Mesenchymal stem cell (in vitro differentiated cells and primary cell): ENCODE measurements around the gene HNF1B.

Source experiments
- DNase-seq: peaks from one replicate; pipeline ENCODE4 v3.0.0-alpha.2; 2013
- H2AFZ ChIP-seq: one replicate; pipeline ENCODE4 v1.6.1; 2013; ENCODE audit warnings: low read depth, mild to moderate bottlenecking, control low read depth, inconsistent platforms, low read length, moderate library complexity
- H2AK5ac ChIP-seq: 2 replicates; pipeline ENCODE4 v1.6.1; 2013; ENCODE audit warnings: low read length, moderate library complexity, mild to moderate bottlenecking, inconsistent platforms; ENCODE audit not compliant: severe bottlenecking
- H2BK120ac ChIP-seq: one replicate; pipeline ENCODE4 v1.6.1; 2013; ENCODE audit warnings: low read depth, mild to moderate bottlenecking, inconsistent platforms, low read length, moderate library complexity
- H2BK12ac ChIP-seq, 2 experiments: one replicate each; pipeline ENCODE4 v1.6.1; 2013; ENCODE audit warnings: inconsistent platforms in 2 of 2, low read length in 2 of 2, mild to moderate bottlenecking in 2 of 2, moderate library complexity in 2 of 2, control low read depth in 1 of 2
- H2BK15ac ChIP-seq: one replicate; pipeline ENCODE4 v1.6.1; 2013; ENCODE audit warnings: mild to moderate bottlenecking, low read depth, inconsistent platforms; ENCODE audit not compliant: poor library complexity, severe bottlenecking
- H2BK5ac ChIP-seq: 2 replicates; pipeline ENCODE4 v1.6.1; 2013; ENCODE audit warnings: low read depth, mild to moderate bottlenecking, low read length, control low read depth, inconsistent platforms; ENCODE audit not compliant: poor library complexity, severe bottlenecking
- H3K14ac ChIP-seq, 2 experiments: one replicate each; pipeline ENCODE4 v1.6.1; 2013; ENCODE audit warnings: inconsistent platforms in 2 of 2, low read length in 2 of 2, control low read depth in 1 of 2, mild to moderate bottlenecking in 1 of 2, moderate library complexity in 1 of 2
- H3K18ac ChIP-seq, 2 experiments: one replicate each; pipeline ENCODE4 v1.6.1; 2013; ENCODE audit warnings: inconsistent platforms in 2 of 2, low read length in 2 of 2, control low read depth in 1 of 2, low read depth in 1 of 2, mild to moderate bottlenecking in 1 of 2
- H3K23ac ChIP-seq, 2 experiments: one replicate each; pipeline ENCODE4 v1.6.1; 2013; ENCODE audit warnings: inconsistent platforms in 2 of 2, low read length in 2 of 2, mild to moderate bottlenecking in 2 of 2, moderate library complexity in 2 of 2, control low read depth in 1 of 2
- H3K27ac ChIP-seq: 2 replicates; pipeline ENCODE4 v1.5.1; 2013; ENCODE audit warnings: mild to moderate bottlenecking, moderate library complexity, low read length, control low read depth, inconsistent platforms; ENCODE audit not compliant: poor library complexity, severe bottlenecking
- H3K27me3 ChIP-seq, 2 experiments: 2 replicates each; pipeline versions ENCODE4 v1.6.1 to v1.7.0; 2013; ENCODE audit warnings: low read length in 2 of 2, mild to moderate bottlenecking in 2 of 2, moderate library complexity in 2 of 2, control low read depth in 1 of 2, inconsistent platforms in 1 of 2; ENCODE audit not compliant: control insufficient read depth in 1 of 2, insufficient read depth in 1 of 2
- H3K36me3 ChIP-seq, 2 experiments: 2 replicates each; pipeline versions ENCODE4 v1.6.1 to v1.7.0; 2013; ENCODE audit warnings: low read length in 2 of 2, control low read depth in 1 of 2, inconsistent platforms in 1 of 2, low read depth in 1 of 2, mild to moderate bottlenecking in 1 of 2; ENCODE audit not compliant: insufficient read depth in 2 of 2, control insufficient read depth in 1 of 2
- H3K4ac ChIP-seq, 2 experiments: one replicate each; pipeline ENCODE4 v1.6.1; 2013; ENCODE audit warnings: inconsistent platforms in 2 of 2, low read length in 2 of 2, mild to moderate bottlenecking in 2 of 2, moderate library complexity in 2 of 2, control low read depth in 1 of 2, low read depth in 1 of 2
- H3K4me1 ChIP-seq: 2 replicates; pipeline ENCODE4 v1.6.1; 2013; ENCODE audit warnings: low read depth, low read length, control low read depth; ENCODE audit not compliant: control insufficient read depth, insufficient read depth
- H3K4me2 ChIP-seq: 2 replicates; pipeline ENCODE4 v1.6.1; 2013; ENCODE audit warnings: low read length, mild to moderate bottlenecking, inconsistent platforms; ENCODE audit not compliant: poor library complexity, severe bottlenecking
- H3K4me3 ChIP-seq, 2 experiments: 2 replicates each; pipeline versions ENCODE4 v1.5.1 to v1.7.0; 2013; ENCODE audit warnings: low read length in 2 of 2, mild to moderate bottlenecking in 2 of 2, control low read depth in 1 of 2, low read depth in 1 of 2; ENCODE audit not compliant: insufficient read depth in 1 of 2
- H3K79me1 ChIP-seq: replicated peaks from 2 replicates; pipeline ENCODE4 v1.6.1; 2013; ENCODE audit warnings: mild to moderate bottlenecking, control low read depth, low read length, inconsistent platforms; ENCODE audit not compliant: poor library complexity, severe bottlenecking
- H3K9ac ChIP-seq: 2 replicates; pipeline ENCODE4 v1.7.0; 2013; ENCODE audit warnings: mild to moderate bottlenecking, low read length, moderate library complexity
- H3K9me3 ChIP-seq: 2 replicates; pipeline ENCODE4 v1.7.0; 2013; ENCODE audit warnings: mild to moderate bottlenecking, low read length; ENCODE audit not compliant: control insufficient read depth
- H4K8ac ChIP-seq: one replicate; pipeline ENCODE4 v1.6.1; 2013; ENCODE audit warnings: inconsistent platforms, mild to moderate bottlenecking, low read length, moderate library complexity
- H4K91ac ChIP-seq: one replicate; pipeline ENCODE4 v1.6.1; 2013; ENCODE audit warnings: mild to moderate bottlenecking, low read length, inconsistent platforms
- WGBS: methylation state at CpG from one replicate; pipeline ENCODE4 v1.1.7; 2013; ENCODE audit warnings: mixed read lengths; 5-methylcytosine and 5-hydroxymethylcytosine counted together

Gene HNF1B

DNA sequence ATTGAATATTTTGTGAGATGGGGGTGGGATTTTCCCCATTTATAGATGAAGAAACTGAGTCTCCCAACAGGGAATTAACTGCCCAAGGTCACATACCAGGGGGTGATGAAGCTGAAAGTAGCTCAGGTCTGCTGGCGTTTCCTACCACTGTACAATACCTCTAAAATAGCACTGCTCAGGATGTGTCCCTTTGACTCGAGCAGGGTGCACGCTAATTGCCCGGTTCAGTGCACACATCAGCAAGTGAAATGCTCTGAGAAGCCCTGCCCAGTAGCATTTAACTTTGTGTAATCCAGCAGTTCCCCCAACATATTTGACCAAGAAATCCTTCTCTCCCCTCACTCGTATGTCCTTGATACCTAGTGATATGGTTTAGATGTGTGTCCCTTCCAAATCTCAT is 51.5 kb downstream of the HNF1B start:
- H4K8ac ChIP-seq = no peak overlapping the region
- H2BK15ac ChIP-seq = no peak overlapping the region
- WGBS = 91% methylated on average over 4 of the region's 5 CpGs
- H2BK5ac ChIP-seq = no peak overlapping the region
- peaks cover 0 to 67% of the 10 kb centered on the region in 2 experiments for H3K36me3 ChIP-seq
- DNase-seq = no peak
- H3K9me3 ChIP-seq = peaks cover 4% of the 10 kb centered on the region
- H3K4ac ChIP-seq = no peak overlapping the region
- peaks cover 22% of the 10 kb centered on the region for H3K4me1 ChIP-seq
- H2AK5ac ChIP-seq = no peak overlapping the region
- H3K23ac ChIP-seq = no peak overlapping the region
- H3K79me1 ChIP-seq = peaks cover 11% of the 10 kb centered on the region
- H2BK120ac ChIP-seq = no peak overlapping the region
- H2BK12ac ChIP-seq = no peak overlapping the region
- H3K9ac ChIP-seq = no peak overlapping the region
- no peak overlapping the region for H2AFZ ChIP-seq
- H3K18ac ChIP-seq = no peak overlapping the region
- H3K4me3 ChIP-seq = no peak overlapping the region
- no peak overlapping the region for H3K14ac ChIP-seq
- peaks cover 0 to 48% of the 10 kb centered on the region in 2 experiments for H3K27me3 ChIP-seq
- no peak overlapping the region for H3K4me2 ChIP-seq
- peak overlapping the region; percentile 59 for H3K27ac ChIP-seq
- H4K91ac ChIP-seq = no peak overlapping the region

DNA sequence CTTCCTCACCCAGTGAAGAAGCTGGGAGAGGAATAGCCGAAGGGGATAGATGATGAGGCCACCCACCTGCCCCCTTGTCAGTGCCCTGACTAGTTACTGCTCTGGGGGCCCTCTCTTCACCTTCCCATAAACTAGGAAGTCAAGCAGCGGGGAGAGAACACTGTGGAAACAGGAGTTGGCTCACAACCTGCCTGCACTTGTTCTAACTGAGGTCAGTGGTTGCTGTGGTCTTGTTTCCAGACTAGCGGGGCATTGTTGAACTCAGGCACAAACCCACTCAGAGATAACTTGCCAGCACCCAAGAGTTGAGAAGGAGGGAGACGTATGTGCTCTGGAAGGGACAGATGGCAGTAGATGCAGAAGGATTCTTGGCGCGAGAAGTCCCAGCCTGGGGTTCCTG is 53.1 kb downstream of the HNF1B start:
- no peak overlapping the region for H2BK12ac ChIP-seq
- H3K9ac ChIP-seq = no peak overlapping the region
- H3K23ac ChIP-seq = no peak overlapping the region
- H3K9me3 ChIP-seq = peaks cover 4% of the 10 kb centered on the region
- H3K14ac ChIP-seq = no peak overlapping the region
- no peak overlapping the region for H4K91ac ChIP-seq
- peaks cover 8% of the 10 kb centered on the region for H3K79me1 ChIP-seq
- H3K27me3 ChIP-seq = peaks cover 0 to 48% of the 10 kb centered on the region in 2 experiments
- WGBS = 87% methylated on average over 6 of the region's 6 CpGs
- DNase-seq = no peak
- peak overlapping the region; percentile 2 for H3K27ac ChIP-seq
- H3K4ac ChIP-seq = no peak overlapping the region
- H2AK5ac ChIP-seq = no peak overlapping the region
- no peak overlapping the region for H2BK5ac ChIP-seq
- peaks cover 0 to 71% of the 10 kb centered on the region in 2 experiments for H3K36me3 ChIP-seq
- no peak overlapping the region for H4K8ac ChIP-seq
- no peak overlapping the region for H2AFZ ChIP-seq
- H2BK120ac ChIP-seq = no peak overlapping the region
- peaks cover 22% of the 10 kb centered on the region for H3K4me1 ChIP-seq
- no peak overlapping the region for H3K4me3 ChIP-seq
- H3K4me2 ChIP-seq = no peak overlapping the region
- no peak overlapping the region for H2BK15ac ChIP-seq
- no peak overlapping the region for H3K18ac ChIP-seq

DNA sequence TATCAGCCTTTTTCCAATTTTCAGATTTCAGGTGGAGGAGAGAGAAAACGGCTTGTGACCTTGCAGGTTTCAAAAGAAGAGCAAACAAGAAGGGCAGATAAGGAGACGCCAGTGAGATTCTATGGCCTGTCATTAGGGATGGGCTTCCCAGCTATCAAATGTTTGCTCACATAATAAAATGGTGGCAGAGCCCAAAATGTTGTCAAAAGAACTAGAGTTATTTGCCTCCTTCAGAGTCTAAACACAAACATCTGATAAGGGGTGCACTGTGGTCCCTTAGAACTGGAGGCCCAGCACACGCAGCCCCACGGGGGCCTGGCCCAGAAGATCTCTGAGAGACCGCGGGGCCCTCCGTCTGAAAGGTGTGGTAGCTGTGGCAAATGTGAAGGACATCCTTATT is 55.5 kb downstream of the HNF1B start:
- H3K4me3 ChIP-seq = no peak overlapping the region
- peaks cover 4% of the 10 kb centered on the region for H3K79me1 ChIP-seq
- H3K9ac ChIP-seq = no peak overlapping the region
- peaks cover 12% of the 10 kb centered on the region for H3K4me1 ChIP-seq
- peaks cover 0 to 63% of the 10 kb centered on the region in 2 experiments for H3K36me3 ChIP-seq
- no peak overlapping the region for H2AK5ac ChIP-seq
- no peak overlapping the region for H2AFZ ChIP-seq
- no peak overlapping the region for H2BK5ac ChIP-seq
- H3K14ac ChIP-seq = no peak overlapping the region
- DNase-seq = no peak
- no peak overlapping the region for H3K4me2 ChIP-seq
- H2BK15ac ChIP-seq = no peak overlapping the region
- H4K91ac ChIP-seq = no peak overlapping the region
- H3K4ac ChIP-seq = no peak overlapping the region
- WGBS = 89% methylated on average over 7 of the region's 7 CpGs
- no peak overlapping the region for H3K23ac ChIP-seq
- H2BK12ac ChIP-seq = no peak overlapping the region
- H2BK120ac ChIP-seq = no peak overlapping the region
- no peak overlapping the region for H4K8ac ChIP-seq
- peaks cover 0 to 44% of the 10 kb centered on the region in 2 experiments for H3K27me3 ChIP-seq
- no peak overlapping the region for H3K18ac ChIP-seq
- no peak overlapping the region for H3K27ac ChIP-seq
- H3K9me3 ChIP-seq = no peaks in the 10 kb centered on the region

DNA sequence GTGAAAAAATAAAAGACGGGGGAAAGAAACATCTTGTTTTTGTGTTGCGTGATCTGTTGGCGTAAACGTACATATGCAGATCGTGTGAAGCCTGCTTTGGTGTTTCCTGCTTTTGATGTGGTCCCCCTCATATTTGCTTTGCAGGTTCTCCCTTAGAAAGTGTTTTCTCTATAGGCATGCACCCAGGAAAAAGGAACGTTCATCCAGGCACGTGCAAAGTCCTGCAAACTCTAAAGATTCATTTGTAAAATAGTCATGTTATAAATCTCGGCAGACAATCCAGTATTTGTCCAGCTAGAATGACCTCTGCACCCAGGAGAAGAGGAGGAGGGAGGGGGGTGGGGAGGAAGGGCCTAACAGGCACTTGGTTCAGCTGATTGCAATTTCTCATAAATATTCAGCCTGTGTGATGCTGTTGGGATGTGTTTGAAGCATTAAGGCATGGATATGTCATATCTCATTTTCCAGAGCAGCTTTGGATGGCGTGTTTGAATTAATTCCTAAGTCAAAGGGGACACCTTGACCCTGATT is 61.3 kb downstream of the HNF1B start:
- no peak overlapping the region for H3K23ac ChIP-seq
- H3K9me3 ChIP-seq = peaks cover under 1% of the 10 kb centered on the region
- no peak overlapping the region for H3K14ac ChIP-seq
- no peak overlapping the region for H2BK12ac ChIP-seq
- H4K91ac ChIP-seq = no peak overlapping the region
- H3K27ac ChIP-seq = no peak overlapping the region
- no peak overlapping the region for H3K4me2 ChIP-seq
- no peak overlapping the region for H2AK5ac ChIP-seq
- H3K18ac ChIP-seq = no peak overlapping the region
- 83% methylated on average over 7 of the region's 9 CpGs for WGBS
- peaks cover 0 to 22% of the 10 kb centered on the region in 2 experiments for H3K36me3 ChIP-seq
- H3K4me3 ChIP-seq = no peak overlapping the region
- no peak overlapping the region for H2BK120ac ChIP-seq
- no peak overlapping the region for H3K9ac ChIP-seq
- no peak for DNase-seq
- no peak overlapping the region for H3K4ac ChIP-seq
- H4K8ac ChIP-seq = no peak overlapping the region
- peaks cover 0 to 23% of the 10 kb centered on the region in 2 experiments for H3K27me3 ChIP-seq
- H3K79me1 ChIP-seq = no peaks in the 10 kb centered on the region
- no peak overlapping the region for H2BK15ac ChIP-seq
- no peak overlapping the region for H2AFZ ChIP-seq
- peaks cover 5% of the 10 kb centered on the region for H3K4me1 ChIP-seq
- no peak overlapping the region for H2BK5ac ChIP-seq
